HepG2 (cell line): Measurements from ENCODE around the gene CIAO3. TPM values are rescaled to one million over a fixed set of nuclear protein-coding genes. Genes with fewer than 3 reads are reported as not detected.

ENCODE experiments used
- ASH2L ChIP-seq: fragments of 300-600, 200-600 bp; sonication (generic); IDR thresholded peaks from 2 replicates; pipeline ENCODE4 v1.7.0; 2017; ENCODE audit warnings: low read depth, mild to moderate bottlenecking, moderate library complexity, mixed read lengths, low read length; ENCODE audit not compliant: insufficient read length
- FOXO1 ChIP-seq: sonication (generic); formaldehyde crosslinking; IDR thresholded peaks from 2 replicates; pipeline ENCODE4 v1.4.0; 2020; ENCODE audit warnings: missing genetic modification reagents
- IKZF5 ChIP-seq: IDR thresholded peaks from 2 replicates; pipeline ENCODE4 v1.6.1; 2018; ENCODE audit warnings: missing genetic modification reagents, mild to moderate bottlenecking, missing compliant biosample characterization
- MED13 ChIP-seq: sonication (generic); formaldehyde crosslinking; IDR thresholded peaks from 2 replicates; pipeline ENCODE4 v1.5.0; 2020; ENCODE audit warnings: missing genetic modification reagents
- POGZ ChIP-seq: sonication (generic); formaldehyde crosslinking; IDR thresholded peaks from 2 replicates; pipeline ENCODE4 v1.4.0; 2020; ENCODE audit warnings: mild to moderate bottlenecking, missing genetic modification reagents
- RXRB ChIP-seq: IDR thresholded peaks from 2 replicates; pipeline ENCODE4 v1.6.1; 2016; ENCODE audit warnings: borderline replicate concordance, missing genetic modification reagents, missing compliant biosample characterization
- SETDB1 ChIP-seq: sonication (generic); formaldehyde crosslinking; IDR thresholded peaks from 2 replicates; pipeline ENCODE4 v1.5.1; 2020; ENCODE audit warnings: missing genetic modification reagents, mild to moderate bottlenecking, borderline replicate concordance
- ZNF484 ChIP-seq: sonication (generic); formaldehyde crosslinking; IDR thresholded peaks from 2 replicates; pipeline ENCODE4 v1.5.1; 2020; ENCODE audit warnings: mild to moderate bottlenecking, low read depth, missing genetic modification reagents, borderline replicate concordance
- ZNF556 ChIP-seq: sonication (generic); formaldehyde crosslinking; IDR thresholded peaks from 2 replicates; pipeline ENCODE4 v1.4.0; 2020; ENCODE audit warnings: mild to moderate bottlenecking, missing genetic modification reagents, borderline replicate concordance
- polyA plus RNA-seq, 8 experiments: library from polyadenylated mRNA; depleted of rRNA in 3 of 8; stranded (reverse) in 7 of 8; unstranded in 1 of 8; fragments of >200 nt; fragmentation: Illumina TruSeq in 4 of 8; extraction: Trizol in 4 of 8; gene quantifications; 2 replicates each; pipeline versions ENCODE4 v1.2.1 to v1.2.3, GENCODE V29; 2011 to 2016; ENCODE audit warnings: low read depth in 4 of 8, missing spikeins in 1 of 8, mixed read lengths in 1 of 8; ENCODE audit not compliant: insufficient read depth in 1 of 8
- total RNA-seq, 5 experiments: library from RNA; depleted of rRNA; stranded (reverse); fragments of >200 nt; fragmentation: Illumina TruSeq; extraction: Trizol; gene quantifications; 2 replicates each; pipeline ENCODE4 v1.2.3, GENCODE V29; 2016; ENCODE audit warnings: low read depth in 1 of 5
- TF ChIP-seq, protein P1 (sequence below): sonication (generic); formaldehyde crosslinking; IDR thresholded peaks from 2 replicates; pipeline ENCODE4 v1.4.0; 2020; ENCODE audit warnings: mild to moderate bottlenecking, missing genetic modification reagents
- TF ChIP-seq, protein P2 (sequence below): sonication (generic); formaldehyde crosslinking; conservative IDR thresholded peaks from 2 replicates; pipeline ENCODE4 v1.4.0; 2020; ENCODE audit warnings: missing genetic modification reagents
- TF ChIP-seq, protein P3 (sequence below): sonication (generic); formaldehyde crosslinking; IDR thresholded peaks from 2 replicates; pipeline ENCODE4 v1.4.0; 2020; ENCODE audit warnings: missing genetic modification reagents
- TF ChIP-seq, protein P4 (sequence below): sonication (generic); formaldehyde crosslinking; IDR thresholded peaks from 2 replicates; pipeline ENCODE4 v1.4.0; 2020; ENCODE audit warnings: missing genetic modification reagents
- TF ChIP-seq, protein P5 (sequence below): sonication (generic); formaldehyde crosslinking; IDR thresholded peaks from 2 replicates; pipeline ENCODE4 v1.4.0; 2020; ENCODE audit warnings: missing genetic modification reagents, borderline replicate concordance

CIAO3 gene
- total and polyA plus RNA-seq, 2 of the 13 experiments (the other 11 are each of a cell fraction or from before 2014, with no cell fraction given), result 21.7 to 25.0 TPM

GRCh38 chr16:680967-681745 is 59.6 kb downstream of the CIAO3 start (continued):
- no peak for TF ChIP-seq ASH2L
- no peak for TF ChIP-seq ZNF484 (CRISPR knock-in tag)
- TF ChIP-seq ZNF556 (CRISPR knock-in tag), result no peak
- TF ChIP-seq FOXO1 (CRISPR knock-in tag), result no peak
- no peak for TF ChIP-seq SETDB1 (CRISPR knock-in tag)
- no peak for TF ChIP-seq MED13 (CRISPR knock-in tag)
- TF ChIP-seq, protein P1, sequence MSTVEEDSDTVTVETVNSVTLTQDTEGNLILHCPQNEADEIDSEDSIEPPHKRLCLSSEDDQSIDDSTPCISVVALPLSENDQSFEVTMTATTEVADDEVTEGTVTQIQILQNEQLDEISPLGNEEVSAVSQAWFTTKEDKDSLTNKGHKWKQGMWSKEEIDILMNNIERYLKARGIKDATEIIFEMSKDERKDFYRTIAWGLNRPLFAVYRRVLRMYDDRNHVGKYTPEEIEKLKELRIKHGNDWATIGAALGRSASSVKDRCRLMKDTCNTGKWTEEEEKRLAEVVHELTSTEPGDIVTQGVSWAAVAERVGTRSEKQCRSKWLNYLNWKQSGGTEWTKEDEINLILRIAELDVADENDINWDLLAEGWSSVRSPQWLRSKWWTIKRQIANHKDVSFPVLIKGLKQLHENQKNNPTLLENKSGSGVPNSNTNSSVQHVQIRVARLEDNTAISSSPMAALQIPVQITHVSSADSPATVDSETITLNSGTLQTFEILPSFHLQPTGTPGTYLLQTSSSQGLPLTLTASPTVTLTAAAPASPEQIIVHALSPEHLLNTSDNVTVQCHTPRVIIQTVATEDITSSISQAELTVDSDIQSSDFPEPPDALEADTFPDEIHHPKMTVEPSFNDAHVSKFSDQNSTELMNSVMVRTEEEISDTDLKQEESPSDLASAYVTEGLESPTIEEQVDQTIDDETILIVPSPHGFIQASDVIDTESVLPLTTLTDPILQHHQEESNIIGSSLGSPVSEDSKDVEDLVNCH (CRISPR knock-in tag), result no peak
- TF ChIP-seq, protein P2, sequence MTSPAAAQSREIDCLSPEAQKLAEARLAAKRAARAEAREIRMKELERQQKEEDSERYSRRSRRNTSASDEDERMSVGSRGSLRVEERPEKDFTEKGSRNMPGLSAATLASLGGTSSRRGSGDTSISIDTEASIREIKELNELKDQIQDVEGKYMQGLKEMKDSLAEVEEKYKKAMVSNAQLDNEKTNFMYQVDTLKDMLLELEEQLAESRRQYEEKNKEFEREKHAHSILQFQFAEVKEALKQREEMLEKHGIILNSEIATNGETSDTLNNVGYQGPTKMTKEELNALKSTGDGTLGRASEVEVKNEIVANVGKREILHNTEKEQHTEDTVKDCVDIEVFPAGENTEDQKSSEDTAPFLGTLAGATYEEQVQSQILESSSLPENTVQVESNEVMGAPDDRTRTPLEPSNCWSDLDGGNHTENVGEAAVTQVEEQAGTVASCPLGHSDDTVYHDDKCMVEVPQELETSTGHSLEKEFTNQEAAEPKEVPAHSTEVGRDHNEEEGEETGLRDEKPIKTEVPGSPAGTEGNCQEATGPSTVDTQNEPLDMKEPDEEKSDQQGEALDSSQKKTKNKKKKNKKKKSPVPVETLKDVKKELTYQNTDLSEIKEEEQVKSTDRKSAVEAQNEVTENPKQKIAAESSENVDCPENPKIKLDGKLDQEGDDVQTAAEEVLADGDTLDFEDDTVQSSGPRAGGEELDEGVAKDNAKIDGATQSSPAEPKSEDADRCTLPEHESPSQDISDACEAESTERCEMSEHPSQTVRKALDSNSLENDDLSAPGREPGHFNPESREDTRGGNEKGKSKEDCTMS (CRISPR knock-in tag), result no peak
- 0 out of 2 replicates have a peak, but pooled peaks have one; percentile 9 for TF ChIP-seq RXRB (CRISPR knock-in tag)
- TF ChIP-seq, protein P3, sequence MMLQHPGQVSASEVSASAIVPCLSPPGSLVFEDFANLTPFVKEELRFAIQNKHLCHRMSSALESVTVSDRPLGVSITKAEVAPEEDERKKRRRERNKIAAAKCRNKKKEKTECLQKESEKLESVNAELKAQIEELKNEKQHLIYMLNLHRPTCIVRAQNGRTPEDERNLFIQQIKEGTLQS (CRISPR knock-in tag), result no peak
- TF ChIP-seq, protein P4, sequence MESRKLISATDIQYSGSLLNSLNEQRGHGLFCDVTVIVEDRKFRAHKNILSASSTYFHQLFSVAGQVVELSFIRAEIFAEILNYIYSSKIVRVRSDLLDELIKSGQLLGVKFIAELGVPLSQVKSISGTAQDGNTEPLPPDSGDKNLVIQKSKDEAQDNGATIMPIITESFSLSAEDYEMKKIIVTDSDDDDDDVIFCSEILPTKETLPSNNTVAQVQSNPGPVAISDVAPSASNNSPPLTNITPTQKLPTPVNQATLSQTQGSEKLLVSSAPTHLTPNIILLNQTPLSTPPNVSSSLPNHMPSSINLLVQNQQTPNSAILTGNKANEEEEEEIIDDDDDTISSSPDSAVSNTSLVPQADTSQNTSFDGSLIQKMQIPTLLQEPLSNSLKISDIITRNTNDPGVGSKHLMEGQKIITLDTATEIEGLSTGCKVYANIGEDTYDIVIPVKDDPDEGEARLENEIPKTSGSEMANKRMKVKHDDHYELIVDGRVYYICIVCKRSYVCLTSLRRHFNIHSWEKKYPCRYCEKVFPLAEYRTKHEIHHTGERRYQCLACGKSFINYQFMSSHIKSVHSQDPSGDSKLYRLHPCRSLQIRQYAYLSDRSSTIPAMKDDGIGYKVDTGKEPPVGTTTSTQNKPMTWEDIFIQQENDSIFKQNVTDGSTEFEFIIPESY (CRISPR knock-in tag), result no peak; the same call in 1 of the 2 replicates
- TF ChIP-seq, protein P5, sequence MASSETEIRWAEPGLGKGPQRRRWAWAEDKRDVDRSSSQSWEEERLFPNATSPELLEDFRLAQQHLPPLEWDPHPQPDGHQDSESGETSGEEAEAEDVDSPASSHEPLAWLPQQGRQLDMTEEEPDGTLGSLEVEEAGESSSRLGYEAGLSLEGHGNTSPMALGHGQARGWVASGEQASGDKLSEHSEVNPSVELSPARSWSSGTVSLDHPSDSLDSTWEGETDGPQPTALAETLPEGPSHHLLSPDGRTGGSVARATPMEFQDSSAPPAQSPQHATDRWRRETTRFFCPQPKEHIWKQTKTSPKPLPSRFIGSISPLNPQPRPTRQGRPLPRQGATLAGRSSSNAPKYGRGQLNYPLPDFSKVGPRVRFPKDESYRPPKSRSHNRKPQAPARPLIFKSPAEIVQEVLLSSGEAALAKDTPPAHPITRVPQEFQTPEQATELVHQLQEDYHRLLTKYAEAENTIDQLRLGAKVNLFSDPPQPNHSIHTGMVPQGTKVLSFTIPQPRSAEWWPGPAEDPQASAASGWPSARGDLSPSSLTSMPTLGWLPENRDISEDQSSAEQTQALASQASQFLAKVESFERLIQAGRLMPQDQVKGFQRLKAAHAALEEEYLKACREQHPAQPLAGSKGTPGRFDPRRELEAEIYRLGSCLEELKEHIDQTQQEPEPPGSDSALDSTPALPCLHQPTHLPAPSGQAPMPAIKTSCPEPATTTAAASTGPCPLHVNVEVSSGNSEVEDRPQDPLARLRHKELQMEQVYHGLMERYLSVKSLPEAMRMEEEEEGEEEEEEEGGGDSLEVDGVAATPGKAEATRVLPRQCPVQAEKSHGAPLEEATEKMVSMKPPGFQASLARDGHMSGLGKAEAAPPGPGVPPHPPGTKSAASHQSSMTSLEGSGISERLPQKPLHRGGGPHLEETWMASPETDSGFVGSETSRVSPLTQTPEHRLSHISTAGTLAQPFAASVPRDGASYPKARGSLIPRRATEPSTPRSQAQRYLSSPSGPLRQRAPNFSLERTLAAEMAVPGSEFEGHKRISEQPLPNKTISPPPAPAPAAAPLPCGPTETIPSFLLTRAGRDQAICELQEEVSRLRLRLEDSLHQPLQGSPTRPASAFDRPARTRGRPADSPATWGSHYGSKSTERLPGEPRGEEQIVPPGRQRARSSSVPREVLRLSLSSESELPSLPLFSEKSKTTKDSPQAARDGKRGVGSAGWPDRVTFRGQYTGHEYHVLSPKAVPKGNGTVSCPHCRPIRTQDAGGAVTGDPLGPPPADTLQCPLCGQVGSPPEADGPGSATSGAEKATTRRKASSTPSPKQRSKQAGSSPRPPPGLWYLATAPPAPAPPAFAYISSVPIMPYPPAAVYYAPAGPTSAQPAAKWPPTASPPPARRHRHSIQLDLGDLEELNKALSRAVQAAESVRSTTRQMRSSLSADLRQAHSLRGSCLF (CRISPR knock-in tag), result no peak
- TF ChIP-seq POGZ (CRISPR knock-in tag), result no peak
- 0 out of 2 replicates have a peak, but pooled peaks have one; percentile 4 for TF ChIP-seq IKZF5
